Measurements from ENCODE around the gene NRG3.

GRCh38 chr10:82529062-82529461 lies 654.1 kb downstream of the NRG3 start:
- no peak for TF ChIP-seq CTCF (IDR thresholded peaks at IDR 0.05)
- no peak for TF ChIP-seq POLR2AphosphoS5 (IDR thresholded peaks at IDR 0.05)
- no peak for TF ChIP-seq POLR2A (IDR thresholded peaks at IDR 0.05)

Data from gastroesophageal sphincter (tissue), 3 donors.